ENCODE measurements around the gene RRP9. TPM values are rescaled to one million over a fixed set of nuclear protein-coding genes. Genes with fewer than 3 reads are reported as not detected.
A peak's percentile ranks its signal among the peaks of the same experiment; 100 is the strongest.
"Not testable (repeated sequence)": the region's sequence is repeated elsewhere in the genome, so short reads cannot be mapped to it uniquely, and the experiment has no call there.

Gene RRP9
- 10 to 100 TPM; 14.9 to 32.9 (median 21.3) TPM for total RNA-seq

GRCh38 chr3:51941798-51942602 lies at the start of gene RRP9, which contains the start of gene PARP3:
Gene RRP9, minus strand, starts transcription at chr3:51941904. Its CDS starts 37 bp downstream, at chr3:51941867.
Gene PARP3, plus strand, starts transcription at chr3:51942363. Its CDS starts 993 bp downstream, at chr3:51943356.
- peak; percentile 99 to 100 for DNase-seq (ENCODE audit: low spot score in 2 of 2)
- TF ChIP-seq EP300 (IDR thresholded peaks at IDR 0.05), result peak; percentile 85 to 89
- TF ChIP-seq POLR2A (IDR thresholded peaks at IDR 0.05), result peak in 1 of 2 donors; percentile 72
- TF ChIP-seq, protein P1, sequence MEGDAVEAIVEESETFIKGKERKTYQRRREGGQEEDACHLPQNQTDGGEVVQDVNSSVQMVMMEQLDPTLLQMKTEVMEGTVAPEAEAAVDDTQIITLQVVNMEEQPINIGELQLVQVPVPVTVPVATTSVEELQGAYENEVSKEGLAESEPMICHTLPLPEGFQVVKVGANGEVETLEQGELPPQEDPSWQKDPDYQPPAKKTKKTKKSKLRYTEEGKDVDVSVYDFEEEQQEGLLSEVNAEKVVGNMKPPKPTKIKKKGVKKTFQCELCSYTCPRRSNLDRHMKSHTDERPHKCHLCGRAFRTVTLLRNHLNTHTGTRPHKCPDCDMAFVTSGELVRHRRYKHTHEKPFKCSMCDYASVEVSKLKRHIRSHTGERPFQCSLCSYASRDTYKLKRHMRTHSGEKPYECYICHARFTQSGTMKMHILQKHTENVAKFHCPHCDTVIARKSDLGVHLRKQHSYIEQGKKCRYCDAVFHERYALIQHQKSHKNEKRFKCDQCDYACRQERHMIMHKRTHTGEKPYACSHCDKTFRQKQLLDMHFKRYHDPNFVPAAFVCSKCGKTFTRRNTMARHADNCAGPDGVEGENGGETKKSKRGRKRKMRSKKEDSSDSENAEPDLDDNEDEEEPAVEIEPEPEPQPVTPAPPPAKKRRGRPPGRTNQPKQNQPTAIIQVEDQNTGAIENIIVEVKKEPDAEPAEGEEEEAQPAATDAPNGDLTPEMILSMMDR (IDR thresholded peaks at IDR 0.05), result peak; percentile 99 to 100 (median 100)
- peak within 1 kb of the TSS; percentile 86 to 95 (median 92) for H3K27ac ChIP-seq
- 0 to 3% methylated on average over 17 to 22 of the region's 67 CpGs for WGBS, 2 donors
- no peaks in the 10 kb centered on the region for H3K27me3 ChIP-seq
- H3K4me3 ChIP-seq, result peak within 1 kb of the TSS; percentile 75 to 96 (median 80)
- peaks cover 0 to 44% (median 17%) of the 10 kb centered on the region in 3 donors for H3K36me3 ChIP-seq
- peaks cover 3 to 38% (median 26%) of the 10 kb centered on the region in 4 donors for H3K4me1 ChIP-seq
- H3K9me3 ChIP-seq, result no peaks in the 10 kb centered on the region

- H3K9me3 ChIP-seq; H3K27me3 ChIP-seq; H3K4me3 ChIP-seq; DNase-seq (ENCODE audit: low spot score in 2 of 2); H3K27ac ChIP-seq: not testable (repeated sequence)
- 87 to 88% methylated on average over 21 to 26 of the region's 38 CpGs for WGBS, 2 donors
- H3K4me1 ChIP-seq, result peaks cover 0 to 42% (median 16%) of the 10 kb centered on the region in 4 donors
- H3K36me3 ChIP-seq, result peaks cover 0 to 81% (median 6%) of the 10 kb centered on the region in 3 donors
These were observed 48.8 kb upstream of the RRP9 start for GRCh38 chr3:51990501-51990971.

DNA sequence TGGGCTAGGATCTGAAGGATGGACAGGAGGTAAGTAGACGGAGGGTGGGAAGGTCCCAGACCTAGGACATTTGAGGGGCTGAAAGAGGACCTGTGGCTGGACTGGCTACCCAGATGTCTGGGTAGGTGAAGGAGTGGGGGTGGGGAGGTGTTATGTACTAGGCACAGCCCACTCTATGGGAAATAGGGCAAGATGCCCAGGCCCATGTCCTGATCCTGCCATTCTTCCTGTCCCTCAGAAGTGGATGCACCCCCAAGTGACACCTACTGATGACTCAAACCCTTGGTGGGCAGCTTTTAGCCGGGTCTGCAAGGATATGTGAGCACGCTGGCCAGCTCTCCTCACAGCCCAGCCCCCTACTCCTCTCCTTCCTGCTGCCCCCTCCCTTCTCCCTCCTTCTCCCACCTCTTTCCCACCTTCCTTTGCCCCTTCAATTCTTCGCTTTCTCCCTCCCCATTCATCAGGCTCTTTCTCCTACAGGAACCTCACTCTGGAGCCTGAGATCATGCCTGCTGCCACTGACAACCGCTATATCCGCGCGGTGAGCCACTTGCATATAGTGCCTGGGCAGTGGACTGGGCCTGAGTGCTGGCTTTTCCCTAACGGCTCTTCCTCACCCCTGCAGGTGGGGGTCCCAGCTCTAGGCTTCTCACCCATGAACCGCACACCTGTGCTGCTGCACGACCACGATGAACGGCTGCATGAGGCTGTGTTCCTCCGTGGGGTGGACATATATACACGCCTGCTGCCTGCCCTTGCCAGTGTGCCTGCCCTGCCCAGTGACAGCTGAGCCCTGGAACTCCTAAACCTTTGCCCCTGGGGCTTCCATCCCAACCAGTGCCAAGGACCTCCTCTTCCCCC lies 46.8 kb upstream of the RRP9 start:
- Histone ChIP-seq H3K36me3 (peaks cover 0 to 72% (median 0%) of the 10 kb centered on the region in 3 donors), H3K9me3 (no peaks in the 10 kb centered on the region), H3K4me3 (no peak overlapping the region), H3K4me1 (peaks cover 0 to 41% (median 10%) of the 10 kb centered on the region in 4 donors), H3K27me3 (no peaks in the 10 kb centered on the region), H3K27ac (peak overlapping the region in 2 of 4 donors; percentile 0 to 11)
- DNase-seq (ENCODE audit: low spot score in 2 of 2), result no peak
- TF ChIP-seq POLR2A (IDR thresholded peaks at IDR 0.05) (no peak), EP300 (IDR thresholded peaks at IDR 0.05) (no peak)
- TF ChIP-seq, protein P1 (IDR thresholded peaks at IDR 0.05), result no peak
- 72 to 77% methylated on average over 15 of the region's 15 CpGs for WGBS, 2 donors

- Histone ChIP-seq H3K9me3 (no peaks in the 10 kb centered on the region), H3K4me3 (no peak overlapping the region), H3K27me3 (no peaks in the 10 kb centered on the region), H3K27ac (peak overlapping the region in 1 of 4 donors; percentile 65), H3K4me1 (peaks cover 0 to 35% (median 12%) of the 10 kb centered on the region in 4 donors), H3K36me3 (peaks cover 0 to 63% (median 0%) of the 10 kb centered on the region in 3 donors)
- DNase-seq (ENCODE audit: low spot score in 2 of 2), result no peak
- WGBS, 2 donors, result 66 to 86% methylated on average over 7 of the region's 7 CpGs
- no peak for TF ChIP-seq POLR2A (IDR thresholded peaks at IDR 0.05)
- TF ChIP-seq EP300 (IDR thresholded peaks at IDR 0.05), result no peak
- TF ChIP-seq, protein P1 (IDR thresholded peaks at IDR 0.05), result no peak
These were observed 45.9 kb upstream of the RRP9 start for GRCh38 chr3:51987568-51987967.
